Measurements from ENCODE around the gene DOCK8.

DNA sequence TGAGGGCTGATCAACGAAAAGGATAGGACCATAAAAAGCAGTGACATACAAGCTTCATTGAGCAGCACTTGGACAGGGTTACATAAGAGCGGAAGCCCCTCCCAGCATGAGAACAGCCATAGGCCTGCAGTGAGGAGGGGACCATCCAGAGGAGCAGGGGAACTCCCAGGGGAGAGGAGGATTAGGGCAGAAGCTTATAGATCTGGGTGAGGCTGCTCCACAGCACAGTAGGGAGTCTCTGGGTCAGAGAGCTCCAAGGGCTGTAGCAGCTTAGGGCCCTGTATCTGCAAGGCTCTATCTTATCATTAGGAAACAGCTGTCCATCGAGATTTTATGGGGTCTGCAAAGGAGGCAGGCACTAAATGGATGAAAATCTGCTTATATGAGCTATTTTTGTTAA is 186.6 kb downstream of the DOCK8 start:
- TF ChIP-seq, protein P1, sequence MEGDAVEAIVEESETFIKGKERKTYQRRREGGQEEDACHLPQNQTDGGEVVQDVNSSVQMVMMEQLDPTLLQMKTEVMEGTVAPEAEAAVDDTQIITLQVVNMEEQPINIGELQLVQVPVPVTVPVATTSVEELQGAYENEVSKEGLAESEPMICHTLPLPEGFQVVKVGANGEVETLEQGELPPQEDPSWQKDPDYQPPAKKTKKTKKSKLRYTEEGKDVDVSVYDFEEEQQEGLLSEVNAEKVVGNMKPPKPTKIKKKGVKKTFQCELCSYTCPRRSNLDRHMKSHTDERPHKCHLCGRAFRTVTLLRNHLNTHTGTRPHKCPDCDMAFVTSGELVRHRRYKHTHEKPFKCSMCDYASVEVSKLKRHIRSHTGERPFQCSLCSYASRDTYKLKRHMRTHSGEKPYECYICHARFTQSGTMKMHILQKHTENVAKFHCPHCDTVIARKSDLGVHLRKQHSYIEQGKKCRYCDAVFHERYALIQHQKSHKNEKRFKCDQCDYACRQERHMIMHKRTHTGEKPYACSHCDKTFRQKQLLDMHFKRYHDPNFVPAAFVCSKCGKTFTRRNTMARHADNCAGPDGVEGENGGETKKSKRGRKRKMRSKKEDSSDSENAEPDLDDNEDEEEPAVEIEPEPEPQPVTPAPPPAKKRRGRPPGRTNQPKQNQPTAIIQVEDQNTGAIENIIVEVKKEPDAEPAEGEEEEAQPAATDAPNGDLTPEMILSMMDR (IDR thresholded peaks at IDR 0.05 in 2 of 3, conservative IDR thresholded peaks at IDR 0.05 in 1 of 3; ENCODE audit: control insufficient read depth in 2 of 3, extremely low read depth in 1 of 3, insufficient read depth in 1 of 3, low read depth in 3 of 3, low read length in 3 of 3), result no peak
- TF ChIP-seq JUND (IDR thresholded peaks at IDR 0.05; ENCODE audit: low read depth, low read length), result no peak
- TF ChIP-seq NBN (IDR thresholded peaks at IDR 0.05), result no peak
- TF ChIP-seq POLR2A (IDR thresholded peaks at IDR 0.05; ENCODE audit: low read depth, low read length), result no peak
- no peak for TF ChIP-seq EZH2 (IDR thresholded peaks at IDR 0.05; ENCODE audit: borderline replicate concordance, control insufficient read depth, low read depth, low read length)
- no peak for TF ChIP-seq NFYB (IDR thresholded peaks at IDR 0.05; ENCODE audit: insufficient read depth, low read depth, low read length)
- no peak for TF ChIP-seq CBX3 (IDR thresholded peaks at IDR 0.05; ENCODE audit: borderline replicate concordance, low read depth)
- TF ChIP-seq, protein P2, sequence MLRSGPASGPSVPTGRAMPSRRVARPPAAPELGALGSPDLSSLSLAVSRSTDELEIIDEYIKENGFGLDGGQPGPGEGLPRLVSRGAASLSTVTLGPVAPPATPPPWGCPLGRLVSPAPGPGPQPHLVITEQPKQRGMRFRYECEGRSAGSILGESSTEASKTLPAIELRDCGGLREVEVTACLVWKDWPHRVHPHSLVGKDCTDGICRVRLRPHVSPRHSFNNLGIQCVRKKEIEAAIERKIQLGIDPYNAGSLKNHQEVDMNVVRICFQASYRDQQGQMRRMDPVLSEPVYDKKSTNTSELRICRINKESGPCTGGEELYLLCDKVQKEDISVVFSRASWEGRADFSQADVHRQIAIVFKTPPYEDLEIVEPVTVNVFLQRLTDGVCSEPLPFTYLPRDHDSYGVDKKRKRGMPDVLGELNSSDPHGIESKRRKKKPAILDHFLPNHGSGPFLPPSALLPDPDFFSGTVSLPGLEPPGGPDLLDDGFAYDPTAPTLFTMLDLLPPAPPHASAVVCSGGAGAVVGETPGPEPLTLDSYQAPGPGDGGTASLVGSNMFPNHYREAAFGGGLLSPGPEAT (IDR thresholded peaks at IDR 0.05; ENCODE audit: low read depth), result no peak
- TF ChIP-seq, protein P3, sequence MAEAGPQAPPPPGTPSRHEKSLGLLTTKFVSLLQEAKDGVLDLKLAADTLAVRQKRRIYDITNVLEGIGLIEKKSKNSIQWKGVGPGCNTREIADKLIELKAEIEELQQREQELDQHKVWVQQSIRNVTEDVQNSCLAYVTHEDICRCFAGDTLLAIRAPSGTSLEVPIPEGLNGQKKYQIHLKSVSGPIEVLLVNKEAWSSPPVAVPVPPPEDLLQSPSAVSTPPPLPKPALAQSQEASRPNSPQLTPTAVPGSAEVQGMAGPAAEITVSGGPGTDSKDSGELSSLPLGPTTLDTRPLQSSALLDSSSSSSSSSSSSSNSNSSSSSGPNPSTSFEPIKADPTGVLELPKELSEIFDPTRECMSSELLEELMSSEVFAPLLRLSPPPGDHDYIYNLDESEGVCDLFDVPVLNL (IDR thresholded peaks at IDR 0.05; ENCODE audit: low read depth, low read length), result no peak
- no peak for TF ChIP-seq NR2F1 (conservative IDR thresholded peaks at IDR 0.05)
- no peak for TF ChIP-seq CHD2 (IDR thresholded peaks at IDR 0.05; ENCODE audit: borderline replicate concordance, low read depth, low read length)
- no peak for TF ChIP-seq SP1 (IDR thresholded peaks at IDR 0.05; ENCODE audit: low read depth, low read length)
- TF ChIP-seq EP300 (IDR thresholded peaks at IDR 0.05; ENCODE audit: borderline replicate concordance in 1 of 2, control insufficient read depth in 1 of 2, low read depth in 2 of 2, low read length in 2 of 2), result no peak

Measured in GM12878 (cell line).